ENCODE results near the gene MFSD1.

GRCh38 chr3:158777161-158777873, 24.5 kb upstream of the MFSD1 start:
- TF ChIP-seq, protein P1, sequence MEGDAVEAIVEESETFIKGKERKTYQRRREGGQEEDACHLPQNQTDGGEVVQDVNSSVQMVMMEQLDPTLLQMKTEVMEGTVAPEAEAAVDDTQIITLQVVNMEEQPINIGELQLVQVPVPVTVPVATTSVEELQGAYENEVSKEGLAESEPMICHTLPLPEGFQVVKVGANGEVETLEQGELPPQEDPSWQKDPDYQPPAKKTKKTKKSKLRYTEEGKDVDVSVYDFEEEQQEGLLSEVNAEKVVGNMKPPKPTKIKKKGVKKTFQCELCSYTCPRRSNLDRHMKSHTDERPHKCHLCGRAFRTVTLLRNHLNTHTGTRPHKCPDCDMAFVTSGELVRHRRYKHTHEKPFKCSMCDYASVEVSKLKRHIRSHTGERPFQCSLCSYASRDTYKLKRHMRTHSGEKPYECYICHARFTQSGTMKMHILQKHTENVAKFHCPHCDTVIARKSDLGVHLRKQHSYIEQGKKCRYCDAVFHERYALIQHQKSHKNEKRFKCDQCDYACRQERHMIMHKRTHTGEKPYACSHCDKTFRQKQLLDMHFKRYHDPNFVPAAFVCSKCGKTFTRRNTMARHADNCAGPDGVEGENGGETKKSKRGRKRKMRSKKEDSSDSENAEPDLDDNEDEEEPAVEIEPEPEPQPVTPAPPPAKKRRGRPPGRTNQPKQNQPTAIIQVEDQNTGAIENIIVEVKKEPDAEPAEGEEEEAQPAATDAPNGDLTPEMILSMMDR (IDR thresholded peaks at IDR 0.05) = no peak
- TF ChIP-seq POLR2A (IDR thresholded peaks at IDR 0.05) = no peak

Data from tibial nerve (tissue), 3 donors.